Vagina (tissue), 2 donors: ENCODE data around the gene TF. TPM values are rescaled to one million over a fixed set of nuclear protein-coding genes. Genes with fewer than 3 reads are reported as not detected.

Source experiments
- DNase-seq, 2 donors: peaks; one replicate each; pipeline ENCODE4 v3.0.0-alpha.2; 2017; ENCODE audit errors: extremely low spot score in 2 of 2
- H3K27ac ChIP-seq: fragments of 200-600 bp; sonication (generic); one replicate; pipeline ENCODE4 v1.5.1; 2019
- H3K27me3 ChIP-seq: fragments of 200-600 bp; sonication (generic); one replicate; pipeline ENCODE4 v1.5.1; 2019
- H3K36me3 ChIP-seq, 2 donors: fragments of 200-600 bp; sonication (generic); one replicate each; pipeline ENCODE4 v1.5.1; 2017 to 2019
- H3K4me1 ChIP-seq: fragments of 200-600 bp; sonication (generic); one replicate; pipeline ENCODE4 v1.5.1; 2019
- H3K4me3 ChIP-seq, 2 donors: fragments of 200-600 bp; sonication (generic); 1 replicate in 1 of 2; 2 replicates in 1 of 2; pipeline ENCODE4 v1.5.1; 2016 to 2019
- H3K9me3 ChIP-seq: fragments of 200-600 bp; sonication (generic); one replicate; pipeline ENCODE4 v1.5.1; 2019
- CTCF ChIP-seq, 3 experiments: fragments of 450-650 bp in 2 of 3; fragments of 200-600 bp in 1 of 3; sonication (generic) in 1 of 3; IDR thresholded peaks; one replicate each; pipeline ENCODE4 v1.5.1; 2017 to 2019; ENCODE audit warnings: antibody characterized with exemption in 3 of 3, mild to moderate bottlenecking in 2 of 3, moderate library complexity in 2 of 3
- POLR2A ChIP-seq, 2 donors: fragments of 450-650 bp; IDR thresholded peaks; one replicate each; pipeline ENCODE4 v1.6.1; 2017; ENCODE audit warnings: antibody characterized with exemption in 2 of 2, mild to moderate bottlenecking in 2 of 2, moderate library complexity in 2 of 2
- POLR2AphosphoS5 ChIP-seq, 2 donors: sonication (generic); formaldehyde crosslinking; IDR thresholded peaks; one replicate each; pipeline ENCODE4 v1.9.0; 2017; ENCODE audit warnings: antibody characterized with exemption in 2 of 2, mild to moderate bottlenecking in 2 of 2, low read depth in 1 of 2; ENCODE audit not compliant: insufficient read depth in 1 of 2
- intact Hi-C: fragments of 100-400 bp; cut with DNase I; formaldehyde crosslinking; loops from one replicate; pipeline ENCODE4 v1.15.1; 2023
- total RNA-seq: library from RNA; depleted of rRNA; stranded (reverse); fragments of >200 nt; gene quantifications from one replicate; pipeline ENCODE4 v1.2.3, GENCODE V29; 2016

The TF gene
- total RNA-seq, 1 donor from 2014 or later = 2.9 TPM

- no peaks in the 10 kb centered on the region for H3K4me1 ChIP-seq
- TF ChIP-seq CTCF (IDR thresholded peaks at IDR 0.05) (no peak), POLR2AphosphoS5 (IDR thresholded peaks at IDR 0.05; ENCODE audit: insufficient read depth in 1 of 2, low read depth in 1 of 2) (no peak), POLR2A (IDR thresholded peaks at IDR 0.05) (no peak)
- intact Hi-C loops = no loop called here
- peak; percentile 62 to 70 for DNase-seq
- no peaks in the 10 kb centered on the region for H3K27me3 ChIP-seq
- H3K9me3 ChIP-seq = no peaks in the 10 kb centered on the region
- H3K4me3 ChIP-seq = no peak overlapping the region
- no peak overlapping the region for H3K27ac ChIP-seq
- H3K36me3 ChIP-seq = no peaks in the 10 kb centered on the region
Measured at GRCh38 chr3:133700351-133700750, 45.8 kb upstream of the TF start.

GRCh38 chr3:133701435-133702358, 44.5 kb upstream of the TF start:
- TF ChIP-seq CTCF (IDR thresholded peaks at IDR 0.05) = no peak
- TF ChIP-seq POLR2A (IDR thresholded peaks at IDR 0.05) = no peak
- no peak for TF ChIP-seq POLR2AphosphoS5 (IDR thresholded peaks at IDR 0.05; ENCODE audit: insufficient read depth in 1 of 2, low read depth in 1 of 2)
- H3K27ac ChIP-seq = no peak overlapping the region
- H3K36me3 ChIP-seq = no peaks in the 10 kb centered on the region
- no peak overlapping the region for H3K4me3 ChIP-seq
- no peaks in the 10 kb centered on the region for H3K27me3 ChIP-seq
- DNase-seq = peak; percentile 70
- no peaks in the 10 kb centered on the region for H3K9me3 ChIP-seq
- intact Hi-C loops = no loop called here
- no peaks in the 10 kb centered on the region for H3K4me1 ChIP-seq

- H3K27ac ChIP-seq = no peak overlapping the region
- intact Hi-C loops = no loop called here
- no peak for DNase-seq
- H3K4me1 ChIP-seq = no peaks in the 10 kb centered on the region
- H3K4me3 ChIP-seq = no peak overlapping the region
- no peaks in the 10 kb centered on the region for H3K9me3 ChIP-seq
- TF ChIP-seq CTCF (IDR thresholded peaks at IDR 0.05) (no peak), POLR2A (IDR thresholded peaks at IDR 0.05) (no peak), POLR2AphosphoS5 (IDR thresholded peaks at IDR 0.05; ENCODE audit: insufficient read depth in 1 of 2, low read depth in 1 of 2) (no peak)
- H3K27me3 ChIP-seq = no peaks in the 10 kb centered on the region
- no peaks in the 10 kb centered on the region for H3K36me3 ChIP-seq
Measured at GRCh38 chr3:133703915-133704314, 42.3 kb upstream of the TF start.

- Histone ChIP-seq H3K4me1 (no peaks in the 10 kb centered on the region), H3K27ac (no peak overlapping the region), H3K27me3 (no peaks in the 10 kb centered on the region), H3K9me3 (no peaks in the 10 kb centered on the region), H3K4me3 (no peak overlapping the region), H3K36me3 (no peaks in the 10 kb centered on the region)
- TF ChIP-seq POLR2AphosphoS5 (IDR thresholded peaks at IDR 0.05; ENCODE audit: insufficient read depth in 1 of 2, low read depth in 1 of 2) = no peak
- no peak for TF ChIP-seq CTCF (IDR thresholded peaks at IDR 0.05)
- no peak for TF ChIP-seq POLR2A (IDR thresholded peaks at IDR 0.05)
- intact Hi-C loops = no loop called here
- peak; percentile 52 to 82 for DNase-seq
Measured at GRCh38 chr3:133706033-133706432, 40.2 kb upstream of the TF start.

GRCh38 chr3:133709139-133709750, 36.9 kb upstream of the TF start:
- Histone ChIP-seq H3K4me3 (no peak overlapping the region), H3K36me3 (no peaks in the 10 kb centered on the region), H3K27me3 (no peaks in the 10 kb centered on the region), H3K4me1 (no peaks in the 10 kb centered on the region), H3K27ac (no peak overlapping the region), H3K9me3 (no peaks in the 10 kb centered on the region)
- DNase-seq = peak in 1 of 2 donors; percentile 28
- TF ChIP-seq CTCF (IDR thresholded peaks at IDR 0.05) (no peak), POLR2A (IDR thresholded peaks at IDR 0.05) (no peak), POLR2AphosphoS5 (IDR thresholded peaks at IDR 0.05; ENCODE audit: insufficient read depth in 1 of 2, low read depth in 1 of 2) (no peak)
- intact Hi-C loops = no loop called here
